Stomach (tissue), 9 donors: ENCODE measurements around the gene CD72. TPM values are rescaled to one million over a fixed set of nuclear protein-coding genes. Genes with fewer than 3 reads are reported as not detected.

Source experiments
- DNase-seq, 2 donors: peaks; one replicate each; pipeline versions ENCODE4 v3.0.0 to v3.0.0-alpha.2; 2013 to 2019
- H3K27ac ChIP-seq, 5 donors: fragments of 200-600 bp in 4 of 5; sonication (generic) in 4 of 5; one replicate each; pipeline ENCODE4 v1.5.1; 2013 to 2019; ENCODE audit warnings: mild to moderate bottlenecking in 1 of 5, moderate library complexity in 1 of 5
- H3K27me3 ChIP-seq, 3 donors: fragments of 200-600 bp; sonication (generic); one replicate each; pipeline ENCODE4 v1.5.1; 2017 to 2019; ENCODE audit warnings: mixed run types in 1 of 3
- H3K36me3 ChIP-seq, 4 donors: fragments of 200-600 bp; sonication (generic); 1 replicate in 3 of 4; 2 replicates in 1 of 4; pipeline ENCODE4 v1.5.1; 2016 to 2019
- H3K4me1 ChIP-seq, 4 donors: fragments of 200-600 bp; sonication (generic); one replicate each; pipeline ENCODE4 v1.5.1; 2016 to 2019
- H3K4me3 ChIP-seq, 4 donors: fragments of 200-600 bp; sonication (generic) in 3 of 4; one replicate each; pipeline ENCODE4 v1.5.1; 2016 to 2019; ENCODE audit warnings: mild to moderate bottlenecking in 1 of 4
- H3K9me3 ChIP-seq, 4 donors: fragments of 200-600 bp; sonication (generic); one replicate each; pipeline ENCODE4 v1.5.1; 2016 to 2019
- EP300 ChIP-seq: sonication (generic); formaldehyde crosslinking; IDR thresholded peaks from one replicate; pipeline ENCODE4 v1.6.1; 2017; ENCODE audit warnings: antibody characterized with exemption
- POLR2A ChIP-seq, 4 donors: fragments of 450-650 bp; IDR thresholded peaks; one replicate each; pipeline ENCODE4 v1.6.1; 2016; ENCODE audit warnings: antibody characterized with exemption in 4 of 4, control low read depth in 2 of 4, mild to moderate bottlenecking in 1 of 4, moderate library complexity in 1 of 4
- POLR2AphosphoS5 ChIP-seq, 3 donors: sonication (generic); formaldehyde crosslinking; IDR thresholded peaks; one replicate each; pipeline ENCODE4 v1.6.1; 2016; ENCODE audit warnings: antibody characterized with exemption in 3 of 3
- WGBS, 5 donors: extraction: QIAGEN DNeasy Blood & Tissue Kit in 3 of 5; methylation state at CpG; one replicate each; pipeline versions ENCODE4 v1.1.5 to v1.1.7; 2013 to 2018; 5-methylcytosine and 5-hydroxymethylcytosine counted together
- intact Hi-C: fragments of 100-400 bp; cut with DNase I; formaldehyde crosslinking; loops from one replicate; pipeline ENCODE4 v1.15.1; 2023; ENCODE audit warnings: low total_unique reads
- polyA plus RNA-seq, 3 donors: library from polyadenylated mRNA; stranded (reverse); fragments of 200-250 nt; gene quantifications; one replicate each; pipeline ENCODE4 v1.2.3, GENCODE V29; 2013
- total RNA-seq, 5 donors: library from RNA; depleted of rRNA; stranded (reverse); fragments of >200 nt; gene quantifications; one replicate each; pipeline versions ENCODE4 v1.1.0 to v1.2.3, GENCODE V29; 2014 to 2016
- TF ChIP-seq, protein P1 (sequence below), 7 experiments: fragments of 450-650 bp in 4 of 7; fragments of 200-600 bp in 3 of 7; sonication (generic) in 3 of 7; IDR thresholded peaks; one replicate each; pipeline ENCODE4 v1.5.1; 2016 to 2019; ENCODE audit warnings: antibody characterized with exemption in 7 of 7, control low read depth in 2 of 7, mild to moderate bottlenecking in 1 of 7
- donor health status: healthy with polysubstance abuse.
- donor health status: Bipolar disorder and iron deficiency.
- donor health status: healthy.

Gene CD72
- total and polyA plus RNA-seq, 8 donors, result 0.61 to 18.7 (median 2.8) TPM; not detected in 3

DNA sequence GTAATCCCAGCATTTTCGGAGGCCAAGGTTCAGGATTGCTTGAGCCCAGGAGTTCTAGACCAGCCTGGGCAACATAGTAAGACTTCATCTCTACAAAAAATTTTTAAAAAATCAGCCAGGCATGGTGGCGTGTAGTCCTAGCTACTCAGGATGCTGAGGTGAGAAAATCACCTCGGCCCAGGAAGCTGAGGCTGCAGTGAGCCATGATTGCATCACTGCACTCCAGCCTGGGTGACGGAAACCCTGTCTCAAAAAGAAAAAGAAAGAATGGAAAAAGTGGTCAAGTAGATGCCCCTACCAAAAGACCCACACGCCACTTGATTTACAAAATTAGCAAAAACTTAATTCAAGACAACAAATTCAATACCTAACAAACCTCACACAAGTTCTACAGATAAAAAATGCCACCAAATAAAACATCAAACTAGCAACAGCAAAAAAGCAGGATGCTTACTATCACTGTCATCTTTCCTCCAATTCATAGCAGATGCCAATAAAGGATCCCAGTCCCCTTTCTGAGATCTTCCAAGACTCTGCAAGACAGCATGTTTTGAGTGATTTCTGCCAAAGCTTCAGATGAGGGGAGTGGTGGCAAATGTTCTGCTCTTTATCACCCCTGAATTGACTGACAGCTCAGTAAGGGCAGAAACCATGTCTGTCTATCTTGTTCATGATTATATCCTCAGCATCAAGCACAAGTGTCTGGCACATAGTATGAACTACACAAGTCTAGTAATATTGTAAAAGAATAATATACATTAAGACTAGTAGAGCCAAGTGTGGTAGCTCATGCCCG is 47.3 kb downstream of the CD72 start:
- no peaks in the 10 kb centered on the region for H3K4me1 ChIP-seq
- no peak overlapping the region for H3K4me3 ChIP-seq
- no peaks in the 10 kb centered on the region for H3K27me3 ChIP-seq
- intact Hi-C loops, result no loop called here
- no peak overlapping the region for H3K27ac ChIP-seq
- DNase-seq, result no peak
- no peaks in the 10 kb centered on the region for H3K36me3 ChIP-seq
- no peaks in the 10 kb centered on the region for H3K9me3 ChIP-seq
- 77 to 90% (median 86%) methylated on average over 6 of the region's 6 CpGs for WGBS, 5 donors
- TF ChIP-seq, protein P1, sequence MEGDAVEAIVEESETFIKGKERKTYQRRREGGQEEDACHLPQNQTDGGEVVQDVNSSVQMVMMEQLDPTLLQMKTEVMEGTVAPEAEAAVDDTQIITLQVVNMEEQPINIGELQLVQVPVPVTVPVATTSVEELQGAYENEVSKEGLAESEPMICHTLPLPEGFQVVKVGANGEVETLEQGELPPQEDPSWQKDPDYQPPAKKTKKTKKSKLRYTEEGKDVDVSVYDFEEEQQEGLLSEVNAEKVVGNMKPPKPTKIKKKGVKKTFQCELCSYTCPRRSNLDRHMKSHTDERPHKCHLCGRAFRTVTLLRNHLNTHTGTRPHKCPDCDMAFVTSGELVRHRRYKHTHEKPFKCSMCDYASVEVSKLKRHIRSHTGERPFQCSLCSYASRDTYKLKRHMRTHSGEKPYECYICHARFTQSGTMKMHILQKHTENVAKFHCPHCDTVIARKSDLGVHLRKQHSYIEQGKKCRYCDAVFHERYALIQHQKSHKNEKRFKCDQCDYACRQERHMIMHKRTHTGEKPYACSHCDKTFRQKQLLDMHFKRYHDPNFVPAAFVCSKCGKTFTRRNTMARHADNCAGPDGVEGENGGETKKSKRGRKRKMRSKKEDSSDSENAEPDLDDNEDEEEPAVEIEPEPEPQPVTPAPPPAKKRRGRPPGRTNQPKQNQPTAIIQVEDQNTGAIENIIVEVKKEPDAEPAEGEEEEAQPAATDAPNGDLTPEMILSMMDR (IDR thresholded peaks at IDR 0.05), result no peak
- TF ChIP-seq EP300 (no peak), POLR2A (IDR thresholded peaks at IDR 0.05) (no peak), POLR2AphosphoS5 (IDR thresholded peaks at IDR 0.05) (no peak)

DNA sequence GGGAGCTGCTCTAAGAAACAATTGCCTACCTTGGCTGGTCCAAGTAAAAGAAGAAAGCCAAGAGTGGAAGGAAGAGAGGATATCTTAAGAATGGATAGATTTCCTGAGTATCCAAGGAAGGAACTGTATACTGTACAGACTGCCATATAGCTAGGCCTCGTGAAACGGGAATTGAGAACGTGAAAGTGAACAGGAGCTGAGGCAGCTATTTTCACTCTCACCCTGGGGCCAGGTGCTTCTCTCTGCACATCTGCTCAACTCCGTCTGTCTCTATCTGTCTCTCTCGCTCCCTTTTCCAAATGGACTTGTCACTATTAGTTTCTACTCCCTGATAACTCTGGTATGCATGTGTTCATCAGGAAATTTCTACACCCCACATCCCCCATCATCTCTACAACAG is 49.0 kb downstream of the CD72 start:
- 76 to 90% (median 80%) methylated on average over 5 of the region's 5 CpGs for WGBS, 5 donors
- no peak for TF ChIP-seq POLR2AphosphoS5 (IDR thresholded peaks at IDR 0.05)
- TF ChIP-seq, protein P1 (IDR thresholded peaks at IDR 0.05), result no peak
- TF ChIP-seq EP300, result no peak
- no peak for TF ChIP-seq POLR2A (IDR thresholded peaks at IDR 0.05)
- Histone ChIP-seq H3K36me3 (no peaks in the 10 kb centered on the region), H3K4me3 (no peak overlapping the region), H3K27ac (no peak overlapping the region), H3K4me1 (peaks cover 0 to 11% (median 6%) of the 10 kb centered on the region in 4 donors), H3K27me3 (no peaks in the 10 kb centered on the region), H3K9me3 (no peaks in the 10 kb centered on the region)
- intact Hi-C loops, result loop anchor here (10.0 kb wide), 1 partner anchor 56 kb away; no protein-coding TSS in a partner anchor
- DNase-seq, result no peak

DNA sequence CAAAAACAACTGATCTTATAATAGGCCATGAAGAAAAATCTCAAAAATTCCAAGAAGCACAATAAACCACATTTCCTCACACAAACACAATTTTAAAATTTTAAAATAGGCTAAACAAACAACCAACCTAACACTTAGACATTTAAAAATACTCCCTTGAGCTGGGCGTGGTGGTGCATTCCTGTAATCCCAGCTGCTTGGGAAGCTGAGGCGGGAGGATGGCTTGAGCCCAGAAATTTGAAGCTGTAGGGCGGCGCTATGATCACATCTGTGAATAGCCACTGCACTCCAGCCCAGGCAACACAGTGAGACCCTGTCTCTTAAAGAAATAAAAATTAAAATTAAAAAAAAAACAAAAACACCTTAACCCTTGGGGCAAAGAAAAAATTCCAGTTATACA is 50.0 kb downstream of the CD72 start:
- Histone ChIP-seq H3K4me3 (no peak overlapping the region), H3K36me3 (no peaks in the 10 kb centered on the region), H3K27me3 (no peaks in the 10 kb centered on the region), H3K27ac (no peak overlapping the region), H3K4me1 (peaks cover 8 to 21% (median 15%) of the 10 kb centered on the region in 4 donors), H3K9me3 (no peaks in the 10 kb centered on the region)
- intact Hi-C loops, result loop anchor here (10.0 kb wide), 1 partner anchor 57 kb away; no protein-coding TSS in a partner anchor
- 93 to 97% (median 95%) methylated on average over 4 of the region's 4 CpGs for WGBS, 5 donors
- DNase-seq, result no peak
- TF ChIP-seq EP300 (no peak), POLR2A (IDR thresholded peaks at IDR 0.05) (no peak), POLR2AphosphoS5 (IDR thresholded peaks at IDR 0.05) (no peak)
- TF ChIP-seq, protein P1 (IDR thresholded peaks at IDR 0.05), result no peak

DNA sequence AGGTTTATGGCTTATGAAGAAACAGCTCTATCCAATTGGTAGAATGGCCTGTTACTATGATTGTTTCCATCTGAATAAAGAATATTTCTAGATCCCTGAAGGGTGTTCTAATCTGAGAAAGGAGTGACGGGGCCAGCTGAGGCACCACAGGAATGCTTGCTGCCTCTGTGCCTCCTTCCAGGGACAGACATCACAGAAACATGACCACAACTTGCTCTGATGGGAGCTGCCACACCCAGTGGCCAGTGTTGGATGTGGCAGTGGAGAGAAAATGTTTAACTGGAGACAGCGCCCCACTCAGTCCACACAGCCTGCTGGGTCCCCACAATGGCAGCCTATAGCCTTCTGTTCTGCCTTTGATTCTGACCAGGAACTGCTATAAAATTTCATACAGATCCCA is 51.8 kb downstream of the CD72 start:
- H3K36me3 ChIP-seq, result peaks cover 0 to 10% (median 7%) of the 10 kb centered on the region in 4 donors
- no peaks in the 10 kb centered on the region for H3K27me3 ChIP-seq
- peaks cover 14 to 28% (median 19%) of the 10 kb centered on the region in 4 donors for H3K4me1 ChIP-seq
- intact Hi-C loops, result loop anchor here (10.0 kb wide), 1 partner anchor 58 kb away; no protein-coding TSS in a partner anchor
- TF ChIP-seq POLR2AphosphoS5 (IDR thresholded peaks at IDR 0.05), result no peak
- DNase-seq, result no peak
- no peaks in the 10 kb centered on the region for H3K9me3 ChIP-seq
- WGBS, 5 donors, result 93 to 100% (median 95%) methylated on average over 2 of the region's 2 CpGs
- no peak overlapping the region for H3K4me3 ChIP-seq
- no peak overlapping the region for H3K27ac ChIP-seq
